Panc1 (cell line): ENCODE measurements around the gene AK2. TPM values are rescaled to one million over a fixed set of nuclear protein-coding genes. Genes with fewer than 3 reads are reported as not detected.

Experiments
- ATAC-seq: fragments of 200-7000 bp; cut with Tn5 transposase; 2 replicates; pipeline ENCODE4 v1.9.1; 2020; ENCODE audit warnings: mild to moderate bottlenecking, moderate library complexity
- BruUV-seq: library from RNA; stranded (reverse); fragments of 400-500 nt; replicated peaks from 2 replicates; lab custom pipeline; 2021; lab: Mats Ljungman, UMichigan
- CTCF ChIA-PET: fragments of 300-600 bp; sonication (Branson Sonifier 250); formaldehyde crosslinking; loops from one replicate; lab custom pipeline; 2022; ENCODE audit warnings: antibody characterized with exemption; lab: Charles Lee
- POLR2A ChIA-PET: fragments of 300-600 bp; sonication (Branson Sonifier 250); formaldehyde crosslinking; loops from one replicate; lab custom pipeline; 2022; ENCODE audit warnings: antibody characterized with exemption; lab: Charles Lee
- DNase-seq: peaks from one replicate; pipeline ENCODE4 v3.0.0-alpha.2; 2010; ENCODE audit warnings: low read depth, low spot score
- H3K27ac ChIP-seq: 2 replicates; pipeline ENCODE4 v1.5.1; 2011; ENCODE audit warnings: mild to moderate bottlenecking, low read length, inconsistent platforms
- H3K27me3 ChIP-seq: fragments of 200-500 bp; sonication (Bioruptor generic); 2 replicates; pipeline ENCODE4 v1.6.0; 2014; ENCODE audit warnings: low read length, inconsistent platforms; ENCODE audit not compliant: control insufficient read depth, insufficient read depth
- H3K36me3 ChIP-seq: fragments of 200-500 bp; sonication (Bioruptor generic); 2 replicates; pipeline ENCODE4 v1.5.1; 2014; ENCODE audit warnings: inconsistent platforms, mild to moderate bottlenecking, low read length, moderate library complexity; ENCODE audit not compliant: control insufficient read depth, insufficient read depth
- H3K4me1 ChIP-seq: 2 replicates; pipeline ENCODE4 v1.5.1; 2011; ENCODE audit warnings: inconsistent platforms, mild to moderate bottlenecking, low read length, moderate library complexity; ENCODE audit not compliant: control insufficient read depth, insufficient read depth
- H3K4me3 ChIP-seq, 2 experiments: 2 replicates each; pipeline ENCODE4 v1.5.1; 2011 to 2012; ENCODE audit warnings: low read depth in 2 of 2, low read length in 2 of 2, mild to moderate bottlenecking in 2 of 2, inconsistent platforms in 1 of 2, moderate library complexity in 1 of 2
- H3K9me3 ChIP-seq: fragments of 200-500 bp; sonication (Bioruptor generic); 2 replicates; pipeline ENCODE4 v1.5.1; 2014; ENCODE audit warnings: low read depth, mild to moderate bottlenecking, inconsistent platforms, low read length, moderate library complexity; ENCODE audit not compliant: control insufficient read depth, insufficient read depth
- CTCF ChIP-seq: fragments of 450-650 bp; IDR thresholded peaks from 2 replicates; pipeline ENCODE4 v1.5.1; 2017; ENCODE audit warnings: mild to moderate bottlenecking
- POLR2AphosphoS5 ChIP-seq: IDR thresholded peaks from 2 replicates; pipeline ENCODE4 v1.6.1; 2012; ENCODE audit warnings: mild to moderate bottlenecking, low read depth, low read length, moderate library complexity
- REST ChIP-seq, 2 experiments: IDR thresholded peaks; 2 replicates each; pipeline ENCODE4 v1.6.1; 2011 to 2012; ENCODE audit warnings: low read depth in 2 of 2, control low read depth in 1 of 2, low read length in 1 of 2, mild to moderate bottlenecking in 1 of 2, moderate library complexity in 1 of 2; ENCODE audit not compliant: insufficient read depth in 1 of 2
- SIN3A ChIP-seq: IDR thresholded peaks from 2 replicates; pipeline ENCODE4 v1.6.1; 2012; ENCODE audit warnings: low read depth, mild to moderate bottlenecking, low read length, moderate library complexity, borderline replicate concordance; ENCODE audit not compliant: insufficient read depth
- TCF7L2 ChIP-seq: IDR thresholded peaks from 2 replicates; pipeline ENCODE4 v1.6.1; 2011; ENCODE audit warnings: mild to moderate bottlenecking, low read depth, low read length, inconsistent platforms
- in situ Hi-C: cut with HindIII; loops from 2 replicates; pipeline ENCODE4 v1.10.0; 2016; ENCODE audit warnings: low sequenced_read_pairs, low pct_unique_long_range_greater_than_20kb
- intact Hi-C: fragments of 100-400 bp; cut with micrococcal nuclease; formaldehyde crosslinking; loops from one replicate; pipeline ENCODE4 v1.10.0; 2022; ENCODE audit not compliant: unreplicated experiment
- total RNA-seq: library from RNA; stranded (reverse); gene quantifications from one replicate; pipeline ENCODE4 v1.2.1, GENCODE V29; 2021; ENCODE audit not compliant: unreplicated experiment

The AK2 gene
- total RNA-seq, 1 experiment from 2014 or later, result 213 TPM

- H3K27ac ChIP-seq, result no peak overlapping the region
- no peak for TF ChIP-seq REST (IDR thresholded peaks at IDR 0.05; ENCODE audit: insufficient read depth in 1 of 2, low read depth in 2 of 2, low read length in 1 of 2)
- TF ChIP-seq TCF7L2, result no peak
- no peak for TF ChIP-seq SIN3A
- TF ChIP-seq POLR2AphosphoS5, result no peak
- no peak for TF ChIP-seq CTCF
- no peak overlapping the region for H3K4me3 ChIP-seq
- in situ Hi-C loops, result no loop called here
- ChIA-PET CTCF (interaction anchor here (0.7 kb wide), 2 partner anchors 12 to 52 kb away, joined by 3 read pairs; no protein-coding TSS in a partner anchor), POLR2A (no interaction called here)
- no peaks in the 10 kb centered on the region for H3K27me3 ChIP-seq
- no peak for DNase-seq
- H3K36me3 ChIP-seq, result no peaks in the 10 kb centered on the region
- ATAC-seq, result no peak
- no peaks in the 10 kb centered on the region for H3K9me3 ChIP-seq
- no TSS peak for BruUV-seq
- H3K4me1 ChIP-seq, result peaks cover 20% of the 10 kb centered on the region
- intact Hi-C loops, result no loop called here
Measured at GRCh38 chr1:32984090-32984454, 52.6 kb downstream of the AK2 start.

GRCh38 chr1:32983020-32983419, 53.7 kb downstream of the AK2 start:
- ATAC-seq (no peak), DNase-seq (no peak)
- Histone ChIP-seq H3K27ac (no peak overlapping the region), H3K4me1 (peaks cover 14% of the 10 kb centered on the region), H3K9me3 (no peaks in the 10 kb centered on the region), H3K36me3 (no peaks in the 10 kb centered on the region), H3K27me3 (no peaks in the 10 kb centered on the region), H3K4me3 (no peak overlapping the region)
- intact Hi-C loops (no loop called here), in situ Hi-C loops (no loop called here)
- CTCF ChIA-PET, result no interaction called here
- POLR2A ChIA-PET, result no interaction called here
- no TSS peak for BruUV-seq
- TF ChIP-seq CTCF (no peak), REST (IDR thresholded peaks at IDR 0.05; ENCODE audit: insufficient read depth in 1 of 2, low read depth in 2 of 2, low read length in 1 of 2) (no peak), POLR2AphosphoS5 (no peak), TCF7L2 (no peak), SIN3A (no peak)
